ENCODE data around the gene VPS37B. TPM values are rescaled to one million over a fixed set of nuclear protein-coding genes. Genes with fewer than 3 reads are reported as not detected.

The VPS37B gene
- total and polyA plus RNA-seq, 2 experiments from 2014 or later = 31.7 to 47.3 TPM

DNA sequence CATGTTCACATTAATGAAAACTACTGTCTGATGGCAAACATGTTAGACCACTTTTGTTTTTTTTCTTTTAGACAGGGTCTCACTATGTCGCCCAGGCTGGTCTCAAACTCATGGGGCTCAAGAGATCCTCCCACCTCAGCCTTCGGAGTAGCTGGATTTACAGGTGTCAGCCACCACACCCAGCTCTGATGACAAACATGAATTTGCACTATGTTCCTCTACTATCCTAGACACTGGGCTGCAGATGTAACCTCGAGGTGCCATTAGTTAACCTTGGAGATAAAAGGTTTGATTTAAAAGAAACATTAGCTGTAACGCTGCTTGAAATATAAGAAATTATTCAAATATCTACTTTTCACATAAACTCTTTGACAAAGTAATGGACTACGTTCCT is 8.1 kb downstream of the VPS37B start:
- no peak for DNase-seq (ENCODE audit: low read depth in 1 of 2, low spot score in 1 of 2)
- peak overlapping the region; percentile 66 for H3K27ac ChIP-seq
- peaks cover 37% of the 10 kb centered on the region for H3K4me1 ChIP-seq (ENCODE audit: low read depth)
- no peaks in the 10 kb centered on the region for H3K36me3 ChIP-seq
- no peaks in the 10 kb centered on the region for H3K9me3 ChIP-seq (ENCODE audit: low read depth)
- TF ChIP-seq, protein P1, sequence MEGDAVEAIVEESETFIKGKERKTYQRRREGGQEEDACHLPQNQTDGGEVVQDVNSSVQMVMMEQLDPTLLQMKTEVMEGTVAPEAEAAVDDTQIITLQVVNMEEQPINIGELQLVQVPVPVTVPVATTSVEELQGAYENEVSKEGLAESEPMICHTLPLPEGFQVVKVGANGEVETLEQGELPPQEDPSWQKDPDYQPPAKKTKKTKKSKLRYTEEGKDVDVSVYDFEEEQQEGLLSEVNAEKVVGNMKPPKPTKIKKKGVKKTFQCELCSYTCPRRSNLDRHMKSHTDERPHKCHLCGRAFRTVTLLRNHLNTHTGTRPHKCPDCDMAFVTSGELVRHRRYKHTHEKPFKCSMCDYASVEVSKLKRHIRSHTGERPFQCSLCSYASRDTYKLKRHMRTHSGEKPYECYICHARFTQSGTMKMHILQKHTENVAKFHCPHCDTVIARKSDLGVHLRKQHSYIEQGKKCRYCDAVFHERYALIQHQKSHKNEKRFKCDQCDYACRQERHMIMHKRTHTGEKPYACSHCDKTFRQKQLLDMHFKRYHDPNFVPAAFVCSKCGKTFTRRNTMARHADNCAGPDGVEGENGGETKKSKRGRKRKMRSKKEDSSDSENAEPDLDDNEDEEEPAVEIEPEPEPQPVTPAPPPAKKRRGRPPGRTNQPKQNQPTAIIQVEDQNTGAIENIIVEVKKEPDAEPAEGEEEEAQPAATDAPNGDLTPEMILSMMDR (IDR thresholded peaks at IDR 0.05; ENCODE audit: low read depth, low read length) = no peak
- no peak overlapping the region for H3K4me3 ChIP-seq
- H3K27me3 ChIP-seq = no peaks in the 10 kb centered on the region

DNA sequence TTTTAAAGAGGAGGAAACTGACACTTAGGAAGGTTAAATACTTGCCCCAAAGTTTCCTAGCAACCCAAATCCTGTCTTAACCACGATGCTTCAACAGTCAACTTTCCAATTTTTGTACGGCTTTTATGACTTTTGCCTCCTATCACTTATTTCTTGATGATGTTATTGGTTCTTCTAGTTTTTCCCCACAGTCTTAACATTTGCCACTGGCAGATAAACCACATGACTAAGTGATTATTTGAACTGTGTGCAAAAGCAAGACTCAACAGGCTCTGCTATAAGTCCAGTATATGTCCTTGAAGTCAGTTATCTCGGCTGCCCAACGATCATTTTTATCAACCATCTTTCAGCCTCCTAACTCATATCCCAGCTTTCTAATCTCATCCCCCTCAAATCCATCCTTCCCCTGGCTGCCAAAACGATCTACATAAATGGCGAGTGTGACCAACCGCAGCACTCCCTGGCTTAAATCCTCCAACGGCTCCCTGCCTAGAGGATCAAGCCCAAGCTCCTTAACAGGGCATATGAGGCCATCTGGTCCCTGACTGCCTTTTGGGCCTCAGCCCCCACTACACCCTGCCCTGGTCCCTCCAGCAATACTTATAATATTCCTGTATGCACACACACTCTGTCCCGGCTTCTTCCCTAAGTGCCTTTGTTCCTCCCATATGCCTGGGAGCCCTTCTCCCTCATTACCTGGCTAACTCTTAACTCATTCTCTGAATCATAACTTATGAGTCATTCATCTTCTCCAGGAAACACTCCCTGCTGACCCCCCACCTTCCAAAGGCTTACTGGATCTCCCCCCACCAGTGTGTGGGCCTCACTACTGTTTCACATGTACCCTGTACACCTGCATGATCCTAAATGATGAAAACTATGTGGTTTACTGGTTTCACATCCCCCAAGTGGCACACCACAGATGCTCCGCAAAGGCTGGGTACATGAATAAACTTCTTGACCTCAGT is 8.8 kb downstream of the VPS37B start:
- Histone ChIP-seq H3K36me3 (no peaks in the 10 kb centered on the region), H3K9me3 (ENCODE audit: low read depth) (no peaks in the 10 kb centered on the region), H3K27ac (peak overlapping the region; percentile 14), H3K4me3 (no peak overlapping the region), H3K4me1 (ENCODE audit: low read depth) (peaks cover 32% of the 10 kb centered on the region), H3K27me3 (no peaks in the 10 kb centered on the region)
- TF ChIP-seq, protein P1 (IDR thresholded peaks at IDR 0.05; ENCODE audit: low read depth, low read length) = no peak
- DNase-seq (ENCODE audit: low read depth in 1 of 2, low spot score in 1 of 2) = peak in 1 of 2 donors; percentile 35

DNA sequence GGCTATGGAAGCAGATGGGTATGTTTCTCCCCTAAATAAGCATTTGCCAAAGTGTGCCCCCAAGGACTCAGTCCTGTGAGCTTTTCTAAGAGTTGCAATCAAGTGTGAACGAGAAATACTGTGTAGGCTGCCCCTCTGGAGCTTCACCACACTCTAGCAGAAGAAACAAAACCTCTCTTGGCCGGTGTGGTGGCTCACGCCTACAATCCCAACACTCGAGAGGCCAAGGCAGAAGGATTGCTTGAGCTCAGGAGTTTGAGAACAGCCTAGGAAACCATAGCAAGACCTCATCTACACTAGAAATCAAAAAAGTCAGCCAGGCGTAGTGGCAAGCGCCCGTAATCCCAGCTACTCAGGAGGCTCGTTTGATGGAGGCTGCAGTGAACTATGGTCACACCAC is 9.8 kb downstream of the VPS37B start:
- Histone ChIP-seq H3K4me1 (ENCODE audit: low read depth) (peaks cover 27% of the 10 kb centered on the region), H3K36me3 (no peaks in the 10 kb centered on the region), H3K9me3 (ENCODE audit: low read depth) (no peaks in the 10 kb centered on the region), H3K27ac (no peak overlapping the region), H3K27me3 (no peaks in the 10 kb centered on the region), H3K4me3 (no peak overlapping the region)
- TF ChIP-seq, protein P1 (IDR thresholded peaks at IDR 0.05; ENCODE audit: low read depth, low read length) = no peak
- no peak for DNase-seq (ENCODE audit: low read depth in 1 of 2, low spot score in 1 of 2)

DNA sequence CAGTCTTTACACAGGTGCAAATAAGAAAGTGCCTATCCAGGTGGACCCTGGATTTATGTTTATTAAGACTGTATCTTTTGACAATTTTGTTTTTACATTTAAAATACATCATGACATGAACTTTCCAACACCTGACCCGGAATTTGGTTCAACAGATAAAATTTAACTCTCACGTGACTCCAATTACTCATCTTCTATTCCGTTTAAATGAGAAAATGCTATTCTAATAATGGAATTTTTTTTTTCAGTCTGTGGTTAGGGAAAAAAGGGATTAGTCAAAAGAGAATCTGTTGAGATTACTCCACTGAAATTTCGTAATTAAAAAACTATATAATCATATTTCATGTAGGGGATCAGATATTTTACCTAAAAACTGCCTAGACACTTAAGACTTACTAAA is 11.1 kb downstream of the VPS37B start:
- Histone ChIP-seq H3K4me3 (no peak overlapping the region), H3K36me3 (no peaks in the 10 kb centered on the region), H3K27me3 (no peaks in the 10 kb centered on the region), H3K4me1 (ENCODE audit: low read depth) (peaks cover 27% of the 10 kb centered on the region), H3K9me3 (ENCODE audit: low read depth) (no peaks in the 10 kb centered on the region), H3K27ac (no peak overlapping the region)
- DNase-seq (ENCODE audit: low read depth in 1 of 2, low spot score in 1 of 2) = no peak
- TF ChIP-seq, protein P1 (IDR thresholded peaks at IDR 0.05; ENCODE audit: low read depth, low read length) = no peak

DNA sequence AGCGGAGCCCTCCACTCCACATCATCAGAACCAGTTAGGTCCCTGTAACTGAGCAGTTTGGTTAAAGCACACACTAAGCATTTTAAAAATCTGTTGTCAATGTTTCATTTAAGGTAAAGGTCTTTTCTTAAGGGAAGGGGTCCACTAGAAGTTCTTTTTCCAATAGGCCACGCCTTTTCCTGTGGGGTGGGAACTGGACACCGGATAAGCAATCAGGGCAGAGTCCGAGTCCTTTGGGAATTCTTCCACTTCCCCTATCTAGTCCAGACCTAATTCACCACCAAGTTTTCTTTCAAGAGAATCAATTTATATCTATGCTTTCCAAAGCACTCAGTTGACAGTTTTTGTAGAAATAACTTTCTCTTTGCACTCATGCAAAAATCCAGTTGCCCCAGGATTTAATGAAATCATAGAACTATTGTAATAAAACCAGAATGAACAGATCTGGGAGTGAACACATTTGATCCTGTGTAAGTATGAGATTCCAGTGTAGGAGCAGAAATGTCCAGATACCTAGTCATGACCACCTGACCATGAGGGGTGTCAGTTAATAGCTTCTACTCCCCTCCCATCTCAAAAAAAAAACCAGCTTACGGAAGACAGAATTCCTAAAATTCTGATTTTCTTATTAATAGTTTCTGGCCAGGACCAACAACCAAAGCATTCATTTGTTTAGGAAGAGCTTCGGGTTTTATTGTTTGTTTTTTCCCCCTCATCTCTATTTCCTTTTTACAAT is 11.7 kb downstream of the VPS37B start:
- TF ChIP-seq, protein P1 (IDR thresholded peaks at IDR 0.05; ENCODE audit: low read depth, low read length) = no peak
- Histone ChIP-seq H3K9me3 (ENCODE audit: low read depth) (no peaks in the 10 kb centered on the region), H3K27ac (no peak overlapping the region), H3K4me3 (no peak overlapping the region), H3K36me3 (no peaks in the 10 kb centered on the region), H3K4me1 (ENCODE audit: low read depth) (peaks cover 27% of the 10 kb centered on the region), H3K27me3 (no peaks in the 10 kb centered on the region)
- no peak for DNase-seq (ENCODE audit: low read depth in 1 of 2, low spot score in 1 of 2)
